OCI-LY7 (cell line): ENCODE results near the gene BMI1.

Source experiments
- EZH2phosphoT487 ChIP-seq: fragments of 200-600 bp; sonication (generic); IDR thresholded peaks from 2 replicates; pipeline ENCODE4 v1.6.1; 2018; ENCODE audit warnings: low read depth, borderline replicate concordance, mild to moderate bottlenecking, mixed run types, antibody characterized with exemption, low read length, moderate library complexity, mixed read lengths
- TF ChIP-seq, protein P1 (sequence below): fragments of 200-600 bp; sonication (generic); conservative IDR thresholded peaks from 2 replicates; pipeline ENCODE4 v1.5.1; 2014; ENCODE audit warnings: mild to moderate bottlenecking, antibody characterized with exemption, low read length, moderate library complexity, mixed read lengths

DNA sequence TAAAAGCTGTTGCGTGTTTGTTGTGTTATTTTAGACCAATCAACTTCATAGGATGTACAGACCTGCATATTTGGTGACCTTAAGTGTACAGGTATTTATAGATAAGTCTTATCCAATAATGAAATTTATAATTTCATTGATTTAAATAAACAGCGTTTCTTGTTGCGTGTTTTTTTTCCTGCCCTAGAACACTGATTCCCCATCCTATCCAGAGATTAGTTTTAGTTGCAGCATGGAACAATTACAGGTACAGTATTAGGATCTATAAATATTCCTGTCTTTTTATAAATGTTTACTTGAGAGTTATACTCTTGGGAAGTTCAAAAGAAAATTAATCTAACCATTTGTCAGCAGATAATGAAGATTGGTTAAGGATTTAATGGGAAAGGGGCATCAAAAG lies 2.1 kb upstream of the BMI1 start:
- no peak for TF ChIP-seq EZH2phosphoT487
- TF ChIP-seq, protein P1, sequence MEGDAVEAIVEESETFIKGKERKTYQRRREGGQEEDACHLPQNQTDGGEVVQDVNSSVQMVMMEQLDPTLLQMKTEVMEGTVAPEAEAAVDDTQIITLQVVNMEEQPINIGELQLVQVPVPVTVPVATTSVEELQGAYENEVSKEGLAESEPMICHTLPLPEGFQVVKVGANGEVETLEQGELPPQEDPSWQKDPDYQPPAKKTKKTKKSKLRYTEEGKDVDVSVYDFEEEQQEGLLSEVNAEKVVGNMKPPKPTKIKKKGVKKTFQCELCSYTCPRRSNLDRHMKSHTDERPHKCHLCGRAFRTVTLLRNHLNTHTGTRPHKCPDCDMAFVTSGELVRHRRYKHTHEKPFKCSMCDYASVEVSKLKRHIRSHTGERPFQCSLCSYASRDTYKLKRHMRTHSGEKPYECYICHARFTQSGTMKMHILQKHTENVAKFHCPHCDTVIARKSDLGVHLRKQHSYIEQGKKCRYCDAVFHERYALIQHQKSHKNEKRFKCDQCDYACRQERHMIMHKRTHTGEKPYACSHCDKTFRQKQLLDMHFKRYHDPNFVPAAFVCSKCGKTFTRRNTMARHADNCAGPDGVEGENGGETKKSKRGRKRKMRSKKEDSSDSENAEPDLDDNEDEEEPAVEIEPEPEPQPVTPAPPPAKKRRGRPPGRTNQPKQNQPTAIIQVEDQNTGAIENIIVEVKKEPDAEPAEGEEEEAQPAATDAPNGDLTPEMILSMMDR, result no peak
